K562 (cell line): Measurements from ENCODE around the gene STEAP3. TPM values are rescaled to one million over a fixed set of nuclear protein-coding genes. Genes with fewer than 3 reads are reported as not detected.

Experiments
- ESRRA ChIP-seq: fragments of 450-650 bp; IDR thresholded peaks from 2 replicates; pipeline ENCODE4 v1.6.1; 2014; ENCODE audit warnings: low read depth, mild to moderate bottlenecking, moderate library complexity, borderline replicate concordance
- HLTF ChIP-seq: fragments of 450-650 bp; IDR thresholded peaks from 2 replicates; pipeline ENCODE4 v1.6.1; 2016
- KAT7 ChIP-seq: sonication (generic); formaldehyde crosslinking; IDR thresholded peaks from 2 replicates; pipeline ENCODE4 v1.8.0; 2022; ENCODE audit warnings: missing genetic modification reagents, mild to moderate bottlenecking, borderline replicate concordance
- MAFK ChIP-seq: IDR thresholded peaks from 2 replicates; pipeline ENCODE4 v1.6.1; 2011; ENCODE audit warnings: low read length, improper control_type of control experiment
- MYC ChIP-seq, 2 experiments: fragments of 250-450 bp in 1 of 2; sonication (Bioruptor Pico) in 1 of 2; IDR thresholded peaks; 2 replicates each; pipeline versions ENCODE4 v1.5.1 to v1.6.1; 2012 to 2021; ENCODE audit warnings: low read depth in 2 of 2, borderline replicate concordance in 1 of 2, improper control_type of control experiment in 1 of 2, low read length in 1 of 2, mild to moderate bottlenecking in 1 of 2, moderate library complexity in 1 of 2
- NRF1 ChIP-seq, 2 experiments: fragments of 450-650 bp; IDR thresholded peaks in 1 of 2; conservative IDR thresholded peaks in 1 of 2; 2 replicates each; pipeline ENCODE4 v1.6.1; 2014; ENCODE audit warnings: mild to moderate bottlenecking in 2 of 2
- POLR2AphosphoS5 ChIP-seq: IDR thresholded peaks from 2 replicates; pipeline ENCODE4 v1.6.1; 2011; ENCODE audit warnings: mild to moderate bottlenecking, low read depth, low read length, moderate library complexity; ENCODE audit not compliant: control insufficient read depth, insufficient read depth
- SAP30 ChIP-seq: fragments of 200-600 bp; sonication (generic); IDR thresholded peaks from 2 replicates; pipeline ENCODE4 v1.6.1; 2012; ENCODE audit warnings: borderline replicate concordance, low read depth, mild to moderate bottlenecking, moderate library complexity, low read length, control low read depth, inconsistent platforms; ENCODE audit not compliant: insufficient read depth, poor library complexity, severe bottlenecking
- SRSF3 ChIP-seq: fragments of 200-400 bp; formaldehyde crosslinking; IDR thresholded peaks from 2 replicates; pipeline ENCODE4 v1.6.1; 2016; ENCODE audit warnings: mild to moderate bottlenecking, low read length, moderate library complexity; ENCODE audit not compliant: insufficient read depth
- ZBTB7A ChIP-seq: IDR thresholded peaks from 2 replicates; pipeline ENCODE4 v1.6.1; 2011; ENCODE audit warnings: low read depth, mild to moderate bottlenecking, low read length, moderate library complexity, borderline replicate concordance; ENCODE audit not compliant: control insufficient read depth
- ZC3H11A ChIP-seq: IDR thresholded peaks from 2 replicates; pipeline ENCODE4 v1.6.1; 2012; ENCODE audit warnings: low read depth, low read length, improper control_type of control experiment
- ZNF197 ChIP-seq: fragments of 200-800 bp; sonication (Bioruptor generic); IDR thresholded peaks from 2 replicates; pipeline ENCODE4 v1.6.1; 2016; ENCODE audit warnings: low read depth, missing genetic modification characterization, missing compliant biosample characterization
- ZNF232 ChIP-seq: sonication (generic); formaldehyde crosslinking; IDR thresholded peaks from 2 replicates; pipeline ENCODE4 v1.8.0; 2022; ENCODE audit warnings: mild to moderate bottlenecking, missing genetic modification reagents
- ZNF589 ChIP-seq: fragments of 200-800 bp; sonication (Bioruptor generic); IDR thresholded peaks from 2 replicates; pipeline ENCODE4 v1.6.1; 2016; ENCODE audit warnings: low read depth, missing genetic modification characterization, missing compliant biosample characterization
- polyA plus RNA-seq, 8 experiments: library from polyadenylated mRNA; depleted of rRNA in 4 of 8; stranded (reverse) in 5 of 8; unstranded in 3 of 8; fragments of >200 nt; fragmentation: Nextera tagmentation in 2 of 8; fragmentation: Illumina TruSeq in 1 of 8; extraction: Ambion mirVana in 2 of 8; extraction: Trizol in 1 of 8; gene quantifications; 2 replicates each; pipeline versions ENCODE4 v1.2.1 to v1.2.3, GENCODE V29; 2011 to 2014; ENCODE audit warnings: inconsistent platforms in 1 of 8, missing spikeins in 1 of 8
- total RNA-seq, 7 experiments: library from RNA; depleted of rRNA in 6 of 7; stranded (reverse); fragments of >200 nt in 6 of 7; fragmentation: Illumina TruSeq in 2 of 7; extraction: Trizol in 2 of 7; gene quantifications; 2 replicates each; pipeline versions ENCODE4 v1.2.1 to v1.2.3, GENCODE V29; 2011 to 2021; ENCODE audit warnings: low replicate concordance in 1 of 7
- TF ChIP-seq, protein P1 (sequence below): fragments of 250-450 bp; sonication (Bioruptor Pico); IDR thresholded peaks from 2 replicates; pipeline ENCODE4 v1.5.1; 2021; ENCODE audit warnings: mild to moderate bottlenecking
- TF ChIP-seq, protein P2 (sequence below): sonication (generic); formaldehyde crosslinking; IDR thresholded peaks from 2 replicates; pipeline ENCODE4 v1.8.1; 2023; ENCODE audit warnings: mild to moderate bottlenecking, missing genetic modification reagents
- TF ChIP-seq, protein P3 (sequence below): fragments of 200-800 bp; sonication (Bioruptor generic); IDR thresholded peaks from 2 replicates; pipeline ENCODE4 v1.6.1; 2017; ENCODE audit warnings: missing genetic modification characterization, missing compliant biosample characterization

STEAP3 gene
- total and polyA plus RNA-seq, 9 of the 15 experiments (the other 6 are each of a cell fraction or from before 2014, with no cell fraction given) = 1.8 to 31.6 (median 9.0) TPM

DNA sequence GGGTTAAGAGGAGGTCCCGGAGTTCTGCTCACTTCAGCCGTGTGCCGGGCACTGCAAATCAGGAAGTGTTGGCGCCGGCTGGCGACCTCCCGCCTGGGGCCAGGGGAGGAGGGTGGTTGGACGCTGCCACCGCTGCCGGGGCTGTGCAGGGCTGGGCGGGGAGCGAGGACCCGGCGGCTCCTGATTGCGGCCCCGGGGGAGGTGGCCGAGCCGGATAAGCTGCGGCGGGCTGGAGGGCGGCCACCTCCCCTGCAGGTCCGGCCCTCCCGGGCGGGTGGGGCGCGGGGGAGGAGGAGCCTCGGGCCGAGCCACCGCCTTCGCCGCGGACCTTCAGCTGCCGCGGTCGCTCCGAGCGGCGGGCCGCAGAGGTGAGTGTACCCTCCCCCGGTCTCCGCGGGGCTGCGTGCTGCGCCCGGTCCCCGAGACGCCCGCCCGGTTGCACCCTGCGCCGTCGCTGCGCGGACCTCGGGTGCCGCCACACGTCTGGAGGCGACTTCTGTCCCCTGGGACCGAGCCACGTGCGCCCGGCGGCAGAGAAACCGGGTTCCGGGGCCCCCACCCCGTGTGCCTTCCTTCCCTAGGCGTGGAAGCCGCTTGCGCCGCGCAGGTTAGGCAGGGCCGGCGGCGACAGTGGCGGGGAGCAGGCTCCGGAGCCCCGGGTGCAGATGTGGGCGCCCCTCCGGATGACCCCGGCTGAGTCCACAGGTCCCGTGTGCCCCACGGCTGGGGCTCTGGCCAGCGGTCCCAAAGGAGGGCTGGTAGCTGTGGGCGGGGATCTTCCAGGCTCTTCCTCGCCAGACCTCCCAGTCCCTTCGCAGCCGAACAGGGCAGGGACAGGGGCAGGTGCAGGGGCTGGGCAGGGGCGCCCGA is at the start of gene STEAP3 (continued):
- peak; percentile 87 for TF ChIP-seq ZBTB7A
- TF ChIP-seq, protein P1, sequence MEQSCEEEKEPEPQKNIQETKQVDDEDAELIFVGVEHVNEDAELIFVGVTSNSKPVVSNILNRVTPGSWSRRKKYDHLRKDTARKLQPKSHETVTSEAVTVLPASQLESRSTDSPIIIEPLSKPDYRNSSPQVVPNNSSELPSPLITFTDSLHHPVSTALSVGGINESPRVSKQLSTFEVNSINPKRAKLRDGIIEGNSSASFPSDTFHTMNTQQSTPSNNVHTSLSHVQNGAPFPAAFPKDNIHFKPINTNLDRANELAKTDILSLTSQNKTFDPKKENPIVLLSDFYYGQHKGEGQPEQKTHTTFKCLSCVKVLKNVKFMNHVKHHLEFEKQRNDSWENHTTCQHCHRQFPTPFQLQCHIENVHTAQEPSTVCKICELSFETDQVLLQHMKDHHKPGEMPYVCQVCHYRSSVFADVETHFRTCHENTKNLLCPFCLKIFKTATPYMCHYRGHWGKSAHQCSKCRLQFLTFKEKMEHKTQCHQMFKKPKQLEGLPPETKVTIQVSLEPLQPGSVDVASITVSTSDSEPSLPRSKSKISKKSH (CRISPR knock-in tag) = no peak
- peak; percentile 74 for TF ChIP-seq POLR2AphosphoS5
- peak; percentile 84 for TF ChIP-seq SAP30
- TF ChIP-seq ZNF232 = no peak
- no peak for TF ChIP-seq MAFK
- TF ChIP-seq SRSF3 = no peak
- TF ChIP-seq ESRRA = 0 out of 2 replicates have a peak, but pooled peaks have one; percentile 31
- no peak for TF ChIP-seq ZNF589 (CRISPR knock-in tag)
- no peak for TF ChIP-seq ZC3H11A
- TF ChIP-seq, protein P2, sequence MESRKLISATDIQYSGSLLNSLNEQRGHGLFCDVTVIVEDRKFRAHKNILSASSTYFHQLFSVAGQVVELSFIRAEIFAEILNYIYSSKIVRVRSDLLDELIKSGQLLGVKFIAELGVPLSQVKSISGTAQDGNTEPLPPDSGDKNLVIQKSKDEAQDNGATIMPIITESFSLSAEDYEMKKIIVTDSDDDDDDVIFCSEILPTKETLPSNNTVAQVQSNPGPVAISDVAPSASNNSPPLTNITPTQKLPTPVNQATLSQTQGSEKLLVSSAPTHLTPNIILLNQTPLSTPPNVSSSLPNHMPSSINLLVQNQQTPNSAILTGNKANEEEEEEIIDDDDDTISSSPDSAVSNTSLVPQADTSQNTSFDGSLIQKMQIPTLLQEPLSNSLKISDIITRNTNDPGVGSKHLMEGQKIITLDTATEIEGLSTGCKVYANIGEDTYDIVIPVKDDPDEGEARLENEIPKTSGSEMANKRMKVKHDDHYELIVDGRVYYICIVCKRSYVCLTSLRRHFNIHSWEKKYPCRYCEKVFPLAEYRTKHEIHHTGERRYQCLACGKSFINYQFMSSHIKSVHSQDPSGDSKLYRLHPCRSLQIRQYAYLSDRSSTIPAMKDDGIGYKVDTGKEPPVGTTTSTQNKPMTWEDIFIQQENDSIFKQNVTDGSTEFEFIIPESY (CRISPR knock-in tag) = no peak
- TF ChIP-seq, protein P3, sequence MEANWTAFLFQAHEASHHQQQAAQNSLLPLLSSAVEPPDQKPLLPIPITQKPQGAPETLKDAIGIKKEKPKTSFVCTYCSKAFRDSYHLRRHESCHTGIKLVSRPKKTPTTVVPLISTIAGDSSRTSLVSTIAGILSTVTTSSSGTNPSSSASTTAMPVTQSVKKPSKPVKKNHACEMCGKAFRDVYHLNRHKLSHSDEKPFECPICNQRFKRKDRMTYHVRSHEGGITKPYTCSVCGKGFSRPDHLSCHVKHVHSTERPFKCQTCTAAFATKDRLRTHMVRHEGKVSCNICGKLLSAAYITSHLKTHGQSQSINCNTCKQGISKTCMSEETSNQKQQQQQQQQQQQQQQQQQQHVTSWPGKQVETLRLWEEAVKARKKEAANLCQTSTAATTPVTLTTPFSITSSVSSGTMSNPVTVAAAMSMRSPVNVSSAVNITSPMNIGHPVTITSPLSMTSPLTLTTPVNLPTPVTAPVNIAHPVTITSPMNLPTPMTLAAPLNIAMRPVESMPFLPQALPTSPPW (CRISPR knock-in tag) = peak; percentile 94
- peak; percentile 61 to 63 for TF ChIP-seq NRF1 (conservative IDR thresholded peaks at IDR 0.05 in 1 of 2, IDR thresholded peaks at IDR 0.05 in 1 of 2)
- 0 out of 2 replicates have a peak, but pooled peaks have one; percentile 49 for TF ChIP-seq ZNF197 (CRISPR knock-in tag)
- TF ChIP-seq HLTF = no peak
- TF ChIP-seq KAT7 (CRISPR knock-in tag) = peak; percentile 59; the same call in 1 of the 2 replicates
- peak; percentile 92 for TF ChIP-seq MYC (IDR thresholded peaks at IDR 0.05; ENCODE audit: low read depth, low read length)
- no peak for TF ChIP-seq MYC (CRISPR knock-in tag; IDR thresholded peaks at IDR 0.05; ENCODE audit: borderline replicate concordance, low read depth)
